Thyroid gland (tissue), 4 donors: ENCODE results near the gene TTC38. TPM values are rescaled to one million over a fixed set of nuclear protein-coding genes. Genes with fewer than 3 reads are reported as not detected.

Source experiments
- DNase-seq, 2 donors: peaks; one replicate each; pipeline ENCODE4 v3.0.0-alpha.2; 2019
- H3K27ac ChIP-seq, 3 donors: fragments of 200-600 bp; sonication (generic); 1 replicate in 2 of 3; 2 replicates in 1 of 3; pipeline ENCODE4 v1.5.1; 2016 to 2019; ENCODE audit warnings: mild to moderate bottlenecking in 1 of 3, moderate library complexity in 1 of 3
- H3K27me3 ChIP-seq: fragments of 200-600 bp; sonication (generic); one replicate; pipeline ENCODE4 v1.5.1; 2019
- H3K36me3 ChIP-seq, 2 donors: fragments of 200-600 bp; sonication (generic); one replicate each; pipeline ENCODE4 v1.5.1; 2016 to 2019
- H3K4me1 ChIP-seq, 2 donors: fragments of 200-600 bp; sonication (generic); one replicate each; pipeline ENCODE4 v1.5.1; 2017 to 2019
- H3K4me3 ChIP-seq, 3 donors: fragments of 200-600 bp; sonication (generic); replicated peaks in 1 of 3; 1 replicate in 2 of 3; 2 replicates in 1 of 3; pipeline ENCODE4 v1.5.1; 2016; ENCODE audit warnings: mild to moderate bottlenecking in 1 of 3
- H3K9me3 ChIP-seq: fragments of 200-600 bp; sonication (generic); one replicate; pipeline ENCODE4 v1.5.1; 2017
- CTCF ChIP-seq, 6 experiments: fragments of 200-600 bp in 3 of 6; fragments of 450-650 bp in 3 of 6; sonication (generic) in 3 of 6; IDR thresholded peaks; one replicate each; pipeline ENCODE4 v1.5.1; 2016 to 2019; ENCODE audit warnings: antibody characterized with exemption in 6 of 6, mild to moderate bottlenecking in 2 of 6, inconsistent platforms in 1 of 6, moderate library complexity in 1 of 6
- POLR2A ChIP-seq, 2 donors: fragments of 450-650 bp; IDR thresholded peaks; one replicate each; pipeline ENCODE4 v1.6.1; 2017; ENCODE audit warnings: antibody characterized with exemption in 2 of 2, mild to moderate bottlenecking in 2 of 2, moderate library complexity in 1 of 2
- whole genome bisulfite sequencing, 2 donors: methylation state at CpG; one replicate each; pipeline ENCODE4 v1.1.5; 2017; 5-methylcytosine and 5-hydroxymethylcytosine counted together
- intact Hi-C: fragments of 100-400 bp; cut with DNase I; formaldehyde crosslinking; loops from one replicate; pipeline ENCODE4 v1.15.1; 2023
- total RNA-seq, 4 donors: library from RNA; depleted of rRNA; stranded (reverse); fragments of >200 nt; gene quantifications; one replicate each; pipeline ENCODE4 v1.2.3, GENCODE V29; 2016

The TTC38 gene
- total RNA-seq, 4 donors from 2014 or later: 30.2 to 81.9 (median 51.1) TPM

GRCh38 chr22:46250035-46250782, 17.6 kb upstream of the TTC38 start, which contains the start of gene CDPF1:
Gene CDPF1 (minus strand): TSS chr22:46250293. CDS start chr22:46248284, 2,009 bp downstream.
- WGBS, 2 donors: 0% methylated on average over 7 to 26 of the region's 89 CpGs
- Histone ChIP-seq H3K4me3 (peak within 1 kb of the TSS; percentile 19 to 80 (median 56)), H3K9me3 (no peaks in the 10 kb centered on the region), H3K36me3 (no peaks in the 10 kb centered on the region), H3K4me1 (peaks cover 11 to 19% of the 10 kb centered on the region in 2 donors), H3K27ac (peak within 1 kb of the TSS; percentile 64 to 78 (median 73)), H3K27me3 (no peaks in the 10 kb centered on the region)
- intact Hi-C loops: no loop called here
- DNase-seq: peak; percentile 90 to 91
- TF ChIP-seq POLR2A (IDR thresholded peaks at IDR 0.05): peak in 1 of 2 donors; percentile 95
- no peak for TF ChIP-seq CTCF (IDR thresholded peaks at IDR 0.05)

GRCh38 chr22:46250783-46251125, 17.1 kb upstream of the TTC38 start:
- Histone ChIP-seq H3K4me3 (peak overlapping the region; percentile 19 to 80 (median 56)), H3K9me3 (no peaks in the 10 kb centered on the region), H3K4me1 (peaks cover 11 to 14% of the 10 kb centered on the region in 2 donors), H3K36me3 (no peaks in the 10 kb centered on the region), H3K27ac (no peak overlapping the region), H3K27me3 (no peaks in the 10 kb centered on the region)
- WGBS, 2 donors: 10% methylated on average over 13 of the region's 25 CpGs; no CpG with 5 or more reads in 1 of the 2 donors
- TF ChIP-seq CTCF (IDR thresholded peaks at IDR 0.05) (no peak), POLR2A (IDR thresholded peaks at IDR 0.05) (no peak)
- intact Hi-C loops: no loop called here
- DNase-seq: no peak

GRCh38 chr22:46251266-46251665, 16.5 kb upstream of the TTC38 start:
- H3K27ac ChIP-seq: no peak overlapping the region
- peaks cover 11 to 14% of the 10 kb centered on the region in 2 donors for H3K4me1 ChIP-seq
- 78 to 82% methylated on average over 7 of the region's 7 CpGs for WGBS, 2 donors
- H3K36me3 ChIP-seq: no peaks in the 10 kb centered on the region
- H3K4me3 ChIP-seq: peak overlapping the region in 1 of 3 donors; percentile 80
- H3K27me3 ChIP-seq: no peaks in the 10 kb centered on the region
- intact Hi-C loops: no loop called here
- no peak for DNase-seq
- no peak for TF ChIP-seq POLR2A (IDR thresholded peaks at IDR 0.05)
- no peak for TF ChIP-seq CTCF (IDR thresholded peaks at IDR 0.05)
- H3K9me3 ChIP-seq: no peaks in the 10 kb centered on the region

GRCh38 chr22:46251816-46252380, 15.9 kb upstream of the TTC38 start:
- no peak overlapping the region for H3K27ac ChIP-seq
- no peaks in the 10 kb centered on the region for H3K36me3 ChIP-seq
- DNase-seq: no peak
- no peaks in the 10 kb centered on the region for H3K27me3 ChIP-seq
- intact Hi-C loops: no loop called here
- H3K9me3 ChIP-seq: no peaks in the 10 kb centered on the region
- peaks cover 11 to 14% of the 10 kb centered on the region in 2 donors for H3K4me1 ChIP-seq
- TF ChIP-seq CTCF (IDR thresholded peaks at IDR 0.05) (no peak), POLR2A (IDR thresholded peaks at IDR 0.05) (no peak)
- H3K4me3 ChIP-seq: no peak overlapping the region
- WGBS, 2 donors: 91 to 94% methylated on average over 9 of the region's 9 CpGs

- TF ChIP-seq POLR2A (IDR thresholded peaks at IDR 0.05) (no peak), CTCF (IDR thresholded peaks at IDR 0.05) (no peak)
- Histone ChIP-seq H3K4me1 (no peaks in the 10 kb centered on the region), H3K27me3 (no peaks in the 10 kb centered on the region), H3K36me3 (no peaks in the 10 kb centered on the region), H3K9me3 (no peaks in the 10 kb centered on the region), H3K27ac (no peak overlapping the region), H3K4me3 (no peak overlapping the region)
- no peak for DNase-seq
- intact Hi-C loops: no loop called here
- WGBS, 2 donors: 69 to 91% methylated on average over 8 of the region's 8 CpGs
Measured at GRCh38 chr22:46256358-46256958, 11.3 kb upstream of the TTC38 start.
